Measurements from ENCODE around the gene OLFML1.

The OLFML1 gene

DNA sequence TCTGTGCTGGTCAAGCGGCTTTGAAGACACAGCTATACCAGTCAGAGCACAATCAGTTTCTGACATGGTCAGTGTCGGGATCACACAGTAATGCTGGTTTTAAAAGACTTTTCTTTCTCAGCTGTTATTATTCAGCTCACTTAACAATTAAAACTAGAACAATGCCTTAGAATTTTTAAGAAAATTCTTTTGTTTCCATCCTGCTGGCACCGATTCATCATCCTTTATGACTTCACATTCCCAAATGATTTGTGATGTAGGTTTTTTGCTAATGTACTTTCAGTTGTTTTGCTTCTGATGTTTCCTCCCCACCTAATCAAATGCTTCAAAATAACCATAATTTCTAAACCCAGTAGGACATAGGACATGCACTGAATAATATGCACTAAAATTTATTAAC, 34.5 kb upstream of the OLFML1 start:
- Histone ChIP-seq H3K27ac (ENCODE audit: low read length) (no peak overlapping the region), H3K4me1 (ENCODE audit: insufficient read depth, low read length) (peaks cover 6% of the 10 kb centered on the region), H3K4me3 (ENCODE audit: low read length) (no peak overlapping the region), H3K27me3 (ENCODE audit: insufficient read depth, low read length) (no peaks in the 10 kb centered on the region), H3K9ac (ENCODE audit: low read depth, low read length) (no peak overlapping the region), H3K36me3 (ENCODE audit: insufficient read depth, low read depth, low read length) (no peaks in the 10 kb centered on the region), H3K9me3 (ENCODE audit: insufficient read depth, low read depth, low read length) (no peaks in the 10 kb centered on the region)

- no peaks in the 10 kb centered on the region for H3K9me3 ChIP-seq (ENCODE audit: insufficient read depth, low read depth, low read length)
- no peak overlapping the region for H3K4me3 ChIP-seq (ENCODE audit: low read length)
- no peak overlapping the region for H3K9ac ChIP-seq (ENCODE audit: low read depth, low read length)
- peaks cover 6% of the 10 kb centered on the region for H3K4me1 ChIP-seq (ENCODE audit: insufficient read depth, low read length)
- no peak overlapping the region for H3K27ac ChIP-seq (ENCODE audit: low read length)
- no peaks in the 10 kb centered on the region for H3K27me3 ChIP-seq (ENCODE audit: insufficient read depth, low read length)
- H3K36me3 ChIP-seq (ENCODE audit: insufficient read depth, low read depth, low read length) = no peaks in the 10 kb centered on the region
Observed at GRCh38 chr11:7451520-7451919, 33.8 kb upstream of the OLFML1 start.

DNA sequence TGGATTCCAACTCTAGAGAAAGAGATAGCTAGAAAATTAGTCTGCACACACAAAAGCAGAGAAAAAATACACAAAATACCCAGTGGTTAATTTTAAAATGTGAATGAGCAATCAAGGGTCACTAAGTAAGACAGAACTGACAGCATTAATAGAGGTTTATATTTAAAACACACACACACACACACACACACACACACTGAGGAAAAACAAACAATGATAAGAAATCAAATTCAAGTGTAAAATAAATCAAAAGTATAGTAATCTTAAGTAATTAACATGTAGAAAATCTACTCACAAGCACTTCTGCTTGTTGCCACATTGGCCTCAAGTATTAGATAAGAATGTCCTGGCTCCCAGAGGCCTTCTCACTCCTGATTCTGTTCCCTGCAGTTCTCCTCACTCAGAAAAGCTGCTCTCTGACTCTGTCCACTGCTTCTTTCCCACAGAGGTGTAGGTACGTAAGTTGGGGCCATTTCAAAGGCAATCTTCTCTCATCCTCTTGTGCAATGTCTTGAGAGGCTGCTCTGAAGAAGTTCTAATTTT, 33.3 kb upstream of the OLFML1 start:
- Histone ChIP-seq H3K4me3 (ENCODE audit: low read length) (no peak overlapping the region), H3K4me1 (ENCODE audit: insufficient read depth, low read length) (peaks cover 6% of the 10 kb centered on the region), H3K36me3 (ENCODE audit: insufficient read depth, low read depth, low read length) (no peaks in the 10 kb centered on the region), H3K27me3 (ENCODE audit: insufficient read depth, low read length) (no peaks in the 10 kb centered on the region), H3K9ac (ENCODE audit: low read depth, low read length) (no peak overlapping the region), H3K27ac (ENCODE audit: low read length) (no peak overlapping the region), H3K9me3 (ENCODE audit: insufficient read depth, low read depth, low read length) (no peaks in the 10 kb centered on the region)

GRCh38 chr11:7454854-7455253, 30.5 kb upstream of the OLFML1 start:
- Histone ChIP-seq H3K27ac (ENCODE audit: low read length) (no peak overlapping the region), H3K9ac (ENCODE audit: low read depth, low read length) (no peak overlapping the region), H3K27me3 (ENCODE audit: insufficient read depth, low read length) (no peaks in the 10 kb centered on the region), H3K9me3 (ENCODE audit: insufficient read depth, low read depth, low read length) (no peaks in the 10 kb centered on the region), H3K36me3 (ENCODE audit: insufficient read depth, low read depth, low read length) (no peaks in the 10 kb centered on the region), H3K4me3 (ENCODE audit: low read length) (no peak overlapping the region), H3K4me1 (ENCODE audit: insufficient read depth, low read length) (peaks cover 6% of the 10 kb centered on the region)

- Histone ChIP-seq H3K9ac (ENCODE audit: low read depth, low read length) (no peak overlapping the region), H3K4me1 (ENCODE audit: insufficient read depth, low read length) (no peaks in the 10 kb centered on the region), H3K4me3 (ENCODE audit: low read length) (no peak overlapping the region), H3K27ac (ENCODE audit: low read length) (no peak overlapping the region), H3K9me3 (ENCODE audit: insufficient read depth, low read depth, low read length) (no peaks in the 10 kb centered on the region), H3K36me3 (ENCODE audit: insufficient read depth, low read depth, low read length) (no peaks in the 10 kb centered on the region), H3K27me3 (ENCODE audit: insufficient read depth, low read length) (no peaks in the 10 kb centered on the region)
Observed at GRCh38 chr11:7457211-7457610, 28.1 kb upstream of the OLFML1 start.

DNA sequence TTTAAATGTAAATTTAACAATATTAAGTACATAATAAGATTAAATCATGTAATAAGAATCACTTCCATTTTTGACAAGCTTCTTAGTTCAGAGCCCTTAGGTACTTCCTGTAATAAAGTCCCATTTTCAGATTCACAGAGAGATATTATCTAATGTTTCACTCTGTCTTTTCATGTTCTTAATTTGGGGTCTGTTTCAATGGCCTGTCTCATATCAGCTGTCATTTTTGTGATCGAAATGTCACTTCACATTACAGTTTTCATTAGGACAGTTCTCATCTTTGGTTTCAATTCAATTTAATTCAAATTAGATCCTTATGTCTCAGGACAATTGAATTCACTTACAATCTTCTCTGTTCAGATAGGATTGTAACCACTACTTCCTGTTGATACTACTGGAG, 22.6 kb upstream of the OLFML1 start:
- no peaks in the 10 kb centered on the region for H3K27me3 ChIP-seq (ENCODE audit: insufficient read depth, low read length)
- no peak overlapping the region for H3K4me3 ChIP-seq (ENCODE audit: low read length)
- no peaks in the 10 kb centered on the region for H3K4me1 ChIP-seq (ENCODE audit: insufficient read depth, low read length)
- no peaks in the 10 kb centered on the region for H3K9me3 ChIP-seq (ENCODE audit: insufficient read depth, low read depth, low read length)
- no peak overlapping the region for H3K9ac ChIP-seq (ENCODE audit: low read depth, low read length)
- H3K36me3 ChIP-seq (ENCODE audit: insufficient read depth, low read depth, low read length) = no peaks in the 10 kb centered on the region
- H3K27ac ChIP-seq (ENCODE audit: low read length) = no peak overlapping the region

DNA sequence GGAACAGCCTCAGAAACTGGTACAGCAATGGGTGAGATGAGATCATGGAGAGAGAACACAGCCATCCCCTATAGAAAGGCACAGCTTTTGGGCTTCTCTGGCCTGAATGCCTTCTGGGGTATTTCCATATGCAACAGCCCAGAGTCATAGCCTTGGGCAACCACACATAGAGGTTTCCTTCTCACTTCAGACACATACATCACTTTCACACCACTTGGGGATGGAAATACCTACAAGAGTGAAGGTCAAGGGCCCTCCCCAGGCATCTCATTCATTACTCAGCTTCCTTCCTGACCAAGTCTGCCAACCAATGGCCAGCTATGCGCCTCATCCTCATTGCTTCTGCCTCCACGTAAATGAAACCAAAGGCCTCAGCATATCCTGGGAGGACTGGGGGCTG, 17.7 kb upstream of the OLFML1 start:
- H3K4me3 ChIP-seq (ENCODE audit: low read length) = no peak overlapping the region
- H3K4me1 ChIP-seq (ENCODE audit: insufficient read depth, low read length) = no peaks in the 10 kb centered on the region
- H3K9me3 ChIP-seq (ENCODE audit: insufficient read depth, low read depth, low read length) = no peaks in the 10 kb centered on the region
- H3K27ac ChIP-seq (ENCODE audit: low read length) = no peak overlapping the region
- H3K27me3 ChIP-seq (ENCODE audit: insufficient read depth, low read length) = no peaks in the 10 kb centered on the region
- H3K36me3 ChIP-seq (ENCODE audit: insufficient read depth, low read depth, low read length) = no peaks in the 10 kb centered on the region
- H3K9ac ChIP-seq (ENCODE audit: low read depth, low read length) = no peak overlapping the region

GRCh38 chr11:7469351-7469865, 15.9 kb upstream of the OLFML1 start:
- no peaks in the 10 kb centered on the region for H3K36me3 ChIP-seq (ENCODE audit: insufficient read depth, low read depth, low read length)
- H3K9me3 ChIP-seq (ENCODE audit: insufficient read depth, low read depth, low read length) = no peaks in the 10 kb centered on the region
- no peak overlapping the region for H3K9ac ChIP-seq (ENCODE audit: low read depth, low read length)
- no peak overlapping the region for H3K4me3 ChIP-seq (ENCODE audit: low read length)
- H3K4me1 ChIP-seq (ENCODE audit: insufficient read depth, low read length) = no peaks in the 10 kb centered on the region
- H3K27me3 ChIP-seq (ENCODE audit: insufficient read depth, low read length) = no peaks in the 10 kb centered on the region
- H3K27ac ChIP-seq (ENCODE audit: low read length) = no peak overlapping the region

GRCh38 chr11:7471071-7471470, 14.2 kb upstream of the OLFML1 start:
- H3K4me1 ChIP-seq (ENCODE audit: insufficient read depth, low read length) = no peaks in the 10 kb centered on the region

DNA sequence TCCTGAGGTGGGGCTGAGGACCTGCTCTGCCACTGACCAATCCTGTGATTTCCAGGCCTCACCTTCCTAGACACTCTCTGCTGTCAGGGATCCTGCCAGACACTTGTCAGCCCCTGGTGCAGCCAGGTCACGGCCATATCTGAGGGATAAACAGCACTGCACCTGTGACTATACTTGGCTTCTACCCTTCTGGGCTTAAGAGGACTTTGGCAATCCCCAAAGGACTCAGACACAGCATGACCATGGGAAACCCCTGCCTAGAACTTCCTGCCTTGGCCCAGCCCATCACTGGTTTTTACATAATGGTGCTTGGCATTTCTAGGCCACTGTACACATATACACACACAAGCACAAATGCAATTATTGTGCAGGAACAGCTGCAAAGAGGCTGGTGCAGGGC, 11.6 kb upstream of the OLFML1 start:
- Histone ChIP-seq H3K36me3 (ENCODE audit: insufficient read depth, low read depth, low read length) (no peaks in the 10 kb centered on the region), H3K4me1 (ENCODE audit: insufficient read depth, low read length) (no peaks in the 10 kb centered on the region), H3K27ac (ENCODE audit: low read length) (no peak overlapping the region)

More at GRCh38 chr11:7471071-7471470, 14.2 kb upstream of the OLFML1 start:
- no peaks in the 10 kb centered on the region for H3K36me3 ChIP-seq (ENCODE audit: insufficient read depth, low read depth, low read length)
- H3K9ac ChIP-seq (ENCODE audit: low read depth, low read length) = no peak overlapping the region
- H3K4me3 ChIP-seq (ENCODE audit: low read length) = no peak overlapping the region
- H3K9me3 ChIP-seq (ENCODE audit: insufficient read depth, low read depth, low read length) = no peaks in the 10 kb centered on the region
- H3K27ac ChIP-seq (ENCODE audit: low read length) = no peak overlapping the region
- no peaks in the 10 kb centered on the region for H3K27me3 ChIP-seq (ENCODE audit: insufficient read depth, low read length)

DNA sequence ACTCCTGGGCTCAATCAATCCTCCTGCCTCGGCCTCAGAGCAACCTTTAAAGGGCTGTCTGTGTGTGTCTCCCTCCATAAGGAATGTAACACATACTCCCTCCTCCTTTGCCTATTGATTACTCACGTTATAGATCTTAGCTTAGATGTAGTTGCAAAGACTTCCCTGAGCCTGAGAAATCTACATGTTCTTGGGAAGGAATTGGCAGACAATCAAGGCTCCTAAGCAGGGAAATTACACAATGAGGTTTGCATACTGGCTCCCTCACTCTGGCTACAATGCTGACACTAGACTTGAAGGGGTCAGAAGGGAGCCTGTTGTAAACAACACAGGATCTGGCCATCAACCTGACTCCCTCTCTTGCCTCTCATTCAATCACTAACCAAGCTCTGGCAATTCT, 5.2 kb upstream of the OLFML1 start:
- Histone ChIP-seq H3K9ac (ENCODE audit: low read depth, low read length) (no peak overlapping the region), H3K9me3 (ENCODE audit: insufficient read depth, low read depth, low read length) (no peaks in the 10 kb centered on the region), H3K36me3 (ENCODE audit: insufficient read depth, low read depth, low read length) (no peaks in the 10 kb centered on the region), H3K4me3 (ENCODE audit: low read length) (no peak overlapping the region), H3K4me1 (ENCODE audit: insufficient read depth, low read length) (0 out of 2 replicates have a peak, but pooled peaks cover 4% of the 10 kb centered on the region), H3K27me3 (ENCODE audit: insufficient read depth, low read length) (no peaks in the 10 kb centered on the region), H3K27ac (ENCODE audit: low read length) (no peak overlapping the region)

More for the DNA sequence above, 11.6 kb upstream of the OLFML1 start:
- no peaks in the 10 kb centered on the region for H3K27me3 ChIP-seq (ENCODE audit: insufficient read depth, low read length)
- H3K9me3 ChIP-seq (ENCODE audit: insufficient read depth, low read depth, low read length) = no peaks in the 10 kb centered on the region
- H3K9ac ChIP-seq (ENCODE audit: low read depth, low read length) = no peak overlapping the region
- H3K4me3 ChIP-seq (ENCODE audit: low read length) = no peak overlapping the region

- H3K27ac ChIP-seq (ENCODE audit: low read length) = no peak overlapping the region
- no peaks in the 10 kb centered on the region for H3K9me3 ChIP-seq (ENCODE audit: insufficient read depth, low read depth, low read length)
- no peaks in the 10 kb centered on the region for H3K27me3 ChIP-seq (ENCODE audit: insufficient read depth, low read length)
- no peak overlapping the region for H3K9ac ChIP-seq (ENCODE audit: low read depth, low read length)
- no peak overlapping the region for H3K4me3 ChIP-seq (ENCODE audit: low read length)
- H3K4me1 ChIP-seq (ENCODE audit: insufficient read depth, low read length) = peaks cover 6% of the 10 kb centered on the region
- no peaks in the 10 kb centered on the region for H3K36me3 ChIP-seq (ENCODE audit: insufficient read depth, low read depth, low read length)
Observed at GRCh38 chr11:7484131-7484530, 1.2 kb upstream of the OLFML1 start.
